Activated T-cell treated with anti-CD3 and anti-CD28 coated beads, Interleukin-2, amount 50 U/mL, for 4 hours (primary cell): ENCODE measurements around the gene SRSF11. TPM values are rescaled to one million over a fixed set of nuclear protein-coding genes. Genes with fewer than 3 reads are reported as not detected.

Experiments
- ATAC-seq, 2 donors: fragments of 200-7000 bp; cut with Tn5 transposase; one replicate each; pipeline ENCODE4 v1.10.0; 2021
- DNase-seq: peaks from one replicate; pipeline ENCODE4 v3.0.0-alpha.2; 2020
- H3K27me3 Mint-ChIP-seq: one replicate; pipeline ENCODE4 v1.8.0; 2021; ENCODE audit warnings: low read depth, mixed read lengths
- H3K36me3 Mint-ChIP-seq: one replicate; pipeline ENCODE4 v1.8.0; 2022; ENCODE audit warnings: mixed read lengths; ENCODE audit not compliant: insufficient read depth
- H3K4me1 Mint-ChIP-seq: one replicate; pipeline ENCODE4 v1.8.0; 2021; ENCODE audit warnings: low read depth, mixed read lengths
- H3K4me3 Mint-ChIP-seq: one replicate; pipeline ENCODE4 v1.8.0; 2021; ENCODE audit warnings: mild to moderate bottlenecking, moderate library complexity, mixed read lengths
- H3K9me3 Mint-ChIP-seq: one replicate; pipeline ENCODE4 v1.8.0; 2021; ENCODE audit warnings: mixed read lengths
- total RNA-seq, 3 donors: library from RNA; stranded (reverse); gene quantifications; one replicate each; pipeline ENCODE4 v1.2.1, GENCODE V29; 2021

Gene SRSF11
- total RNA-seq, 3 donors from 2014 or later = 147 to 157 (median 156) TPM

DNA sequence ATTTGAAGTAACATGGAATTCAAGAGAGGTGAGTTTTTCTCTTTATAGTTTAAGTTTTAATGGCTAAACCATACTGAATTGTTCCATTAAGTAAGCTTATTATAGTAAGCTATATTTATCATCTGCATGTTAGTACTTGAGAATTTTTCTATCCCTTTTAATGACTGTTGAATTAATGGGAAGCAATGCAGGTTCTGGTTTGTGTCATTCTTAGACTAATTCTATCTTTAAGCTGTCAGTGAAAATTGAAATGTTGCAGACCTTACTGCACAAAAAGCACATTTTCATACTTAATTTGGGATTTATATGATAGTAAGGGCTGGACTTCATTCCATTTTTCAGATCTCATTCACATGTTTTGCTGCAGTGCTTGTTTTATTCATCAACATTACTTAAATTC, 25.9 kb downstream of the SRSF11 start:
- Mint-ChIP-seq H3K4me1 (peaks cover 6% of the 10 kb centered on the region), H3K36me3 (peaks cover 60% of the 10 kb centered on the region), H3K27me3 (no peaks in the 10 kb centered on the region), H3K4me3 (no peak overlapping the region), H3K9me3 (no peaks in the 10 kb centered on the region)
- DNase-seq (no peak), ATAC-seq (no peak)

DNA sequence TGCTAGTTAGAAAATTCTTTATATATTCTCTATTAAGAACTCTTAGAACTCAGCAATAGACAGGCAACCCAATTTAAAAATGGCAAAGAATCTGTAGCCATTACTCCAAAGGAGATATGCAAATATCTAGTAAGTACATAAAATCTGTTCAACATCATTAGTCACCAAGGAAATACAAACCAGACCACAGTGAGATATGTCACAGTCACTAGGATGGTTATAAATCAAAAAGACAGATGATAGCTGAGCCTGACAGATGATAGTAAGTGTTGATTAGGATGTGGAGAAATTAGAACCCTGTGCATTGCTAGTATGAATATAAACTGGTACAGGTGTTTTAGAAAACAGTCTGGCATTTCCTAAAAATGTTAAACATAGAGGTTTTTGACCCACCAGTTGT, 26.6 kb downstream of the SRSF11 start:
- H3K9me3 Mint-ChIP-seq = no peaks in the 10 kb centered on the region
- ATAC-seq (peak; percentile 78 to 80), DNase-seq (no peak)
- H3K4me1 Mint-ChIP-seq = peaks cover 6% of the 10 kb centered on the region
- H3K27me3 Mint-ChIP-seq = no peaks in the 10 kb centered on the region
- H3K4me3 Mint-ChIP-seq = no peak overlapping the region
- peaks cover 62% of the 10 kb centered on the region for H3K36me3 Mint-ChIP-seq

DNA sequence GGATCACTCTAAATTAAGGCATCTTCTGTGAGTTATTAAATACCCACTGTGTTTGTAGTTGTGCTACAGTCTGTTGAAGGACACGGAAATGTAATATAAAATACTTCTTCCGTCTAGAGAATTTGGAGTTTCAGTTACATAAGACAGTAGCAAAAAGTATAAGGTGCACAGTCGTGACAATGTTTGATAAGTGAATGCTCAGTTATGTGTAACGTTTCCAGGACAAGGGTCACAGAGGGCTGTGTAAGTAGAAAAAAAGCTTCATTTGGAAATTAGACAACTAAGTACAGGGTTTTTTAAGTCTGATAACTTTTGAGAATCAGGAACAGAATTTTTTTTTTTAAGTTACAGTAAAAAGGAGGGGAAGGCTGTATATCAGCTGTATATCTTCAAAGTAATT, 27.5 kb downstream of the SRSF11 start:
- Mint-ChIP-seq H3K4me3 (no peak overlapping the region), H3K36me3 (peaks cover 57% of the 10 kb centered on the region), H3K9me3 (no peaks in the 10 kb centered on the region), H3K4me1 (peaks cover 6% of the 10 kb centered on the region), H3K27me3 (no peaks in the 10 kb centered on the region)
- DNase-seq = no peak
- ATAC-seq = no peak

DNA sequence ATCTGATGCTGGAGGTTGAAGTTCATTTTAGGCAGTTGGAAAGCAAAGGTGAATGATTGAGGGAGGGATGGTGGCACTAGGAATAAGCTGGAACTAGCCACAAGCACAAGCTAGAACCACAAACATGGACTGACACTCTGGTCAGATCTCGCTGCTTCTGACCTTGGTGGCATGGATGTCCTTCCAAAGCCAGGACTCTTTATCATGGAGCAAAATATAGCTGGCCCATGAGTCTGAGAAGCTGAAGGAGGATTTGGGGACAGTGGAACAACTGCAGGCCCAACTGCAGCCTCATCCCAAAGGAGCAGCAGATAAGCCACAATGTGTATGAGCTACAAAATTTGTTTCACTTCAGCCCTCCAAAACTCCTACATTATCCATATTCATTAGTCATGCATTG, 35.5 kb downstream of the SRSF11 start:
- peaks cover 5% of the 10 kb centered on the region for H3K36me3 Mint-ChIP-seq
- no peaks in the 10 kb centered on the region for H3K4me1 Mint-ChIP-seq
- H3K4me3 Mint-ChIP-seq = no peak overlapping the region
- no peak for ATAC-seq
- no peaks in the 10 kb centered on the region for H3K27me3 Mint-ChIP-seq
- no peak for DNase-seq
- no peaks in the 10 kb centered on the region for H3K9me3 Mint-ChIP-seq

DNA sequence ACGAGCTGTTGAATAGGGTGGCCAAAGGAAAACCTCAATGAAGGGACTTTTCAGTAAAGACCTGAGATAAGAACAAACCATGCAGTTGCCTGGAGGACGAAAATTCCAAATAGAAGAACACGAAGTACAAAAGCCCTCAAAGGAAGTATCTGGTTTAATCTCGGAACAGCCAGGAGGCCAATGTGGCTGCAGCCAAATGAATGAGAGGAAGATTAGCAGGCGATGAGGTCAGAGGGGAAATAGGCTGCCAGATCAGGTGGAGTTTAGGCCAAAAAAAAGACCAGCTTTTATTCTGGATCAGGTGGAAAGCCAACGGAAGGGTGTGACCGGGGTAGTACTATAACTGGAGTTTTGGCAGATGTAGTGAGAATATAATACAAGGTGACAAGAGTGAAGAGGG, 43.7 kb downstream of the SRSF11 start:
- peaks cover 30% of the 10 kb centered on the region for H3K36me3 Mint-ChIP-seq
- no peak overlapping the region for H3K4me3 Mint-ChIP-seq
- DNase-seq (no peak), ATAC-seq (no peak)
- H3K9me3 Mint-ChIP-seq = peaks cover 4% of the 10 kb centered on the region
- H3K27me3 Mint-ChIP-seq = no peaks in the 10 kb centered on the region
- no peaks in the 10 kb centered on the region for H3K4me1 Mint-ChIP-seq

DNA sequence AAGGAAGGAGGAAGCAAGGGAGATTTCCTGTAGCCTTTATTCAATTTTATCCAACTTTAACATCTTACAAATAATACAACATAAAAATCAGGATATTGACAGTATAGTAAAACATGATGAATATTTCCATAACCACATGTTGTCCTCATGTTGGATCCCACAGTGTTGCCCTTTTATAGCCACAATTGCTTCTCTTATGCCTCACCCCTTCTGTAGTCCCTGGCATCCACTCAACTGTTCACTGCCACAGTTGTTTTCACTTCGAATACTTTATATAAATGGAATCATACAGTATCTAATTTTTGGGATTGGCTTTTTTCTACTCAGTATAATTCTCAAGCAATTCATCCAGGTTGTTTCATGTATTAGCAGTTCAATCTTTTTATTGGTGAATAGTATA, 44.8 kb downstream of the SRSF11 start:
- Mint-ChIP-seq H3K4me3 (no peak overlapping the region), H3K36me3 (peaks cover 30% of the 10 kb centered on the region), H3K27me3 (no peaks in the 10 kb centered on the region), H3K4me1 (no peaks in the 10 kb centered on the region), H3K9me3 (peaks cover 4% of the 10 kb centered on the region)
- no peak for DNase-seq
- ATAC-seq = no peak

DNA sequence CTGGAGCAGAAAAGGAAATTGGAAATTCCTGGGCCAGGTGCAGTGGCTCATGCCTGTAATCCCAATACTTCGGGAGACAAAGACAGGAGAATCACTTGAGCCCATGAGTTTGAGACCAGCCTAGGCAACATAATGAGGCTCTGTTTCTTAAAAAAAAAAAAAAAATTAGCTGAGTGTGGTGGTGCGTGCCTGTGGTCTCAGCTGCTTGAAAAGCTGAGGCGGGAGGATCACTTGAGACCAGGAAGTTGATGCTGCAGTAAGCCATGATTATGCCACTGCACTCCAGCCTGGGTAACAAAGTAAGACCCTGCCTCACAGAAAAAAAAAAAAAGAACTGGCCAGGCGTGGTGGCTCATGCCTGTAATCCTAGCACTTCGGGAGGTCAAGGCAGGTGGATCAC, 56.7 kb downstream of the SRSF11 start:
- no peak for ATAC-seq
- no peak for DNase-seq
- no peaks in the 10 kb centered on the region for H3K9me3 Mint-ChIP-seq
- peaks cover 25% of the 10 kb centered on the region for H3K36me3 Mint-ChIP-seq
- H3K4me1 Mint-ChIP-seq = no peaks in the 10 kb centered on the region
- no peaks in the 10 kb centered on the region for H3K27me3 Mint-ChIP-seq
- no peak overlapping the region for H3K4me3 Mint-ChIP-seq

- ATAC-seq (no peak), DNase-seq (no peak)
- peaks cover 23% of the 10 kb centered on the region for H3K36me3 Mint-ChIP-seq
- no peaks in the 10 kb centered on the region for H3K27me3 Mint-ChIP-seq
- H3K4me3 Mint-ChIP-seq = no peak overlapping the region
- no peaks in the 10 kb centered on the region for H3K4me1 Mint-ChIP-seq
- no peaks in the 10 kb centered on the region for H3K9me3 Mint-ChIP-seq
These were observed 57.5 kb downstream of the SRSF11 start for GRCh38 chr1:70278710-70279109.

DNA sequence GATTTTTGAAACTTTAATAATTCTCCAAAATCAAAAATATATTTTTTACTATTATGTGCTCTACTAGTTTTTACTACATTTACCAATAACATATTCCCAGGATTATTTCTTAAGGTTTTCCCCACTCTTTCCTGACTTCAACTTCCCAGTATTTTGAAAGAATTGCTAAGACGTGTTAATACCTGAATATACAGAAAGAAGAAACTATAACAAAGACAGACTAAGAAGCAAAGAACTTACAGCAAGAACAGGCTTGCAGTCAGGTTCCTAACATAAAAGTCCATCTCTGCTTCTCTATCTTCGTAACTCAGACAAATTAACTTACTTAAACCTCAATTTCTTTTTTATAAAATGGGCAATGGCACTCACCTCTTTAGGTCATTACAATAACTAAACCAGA, 63.2 kb downstream of the SRSF11 start:
- H3K36me3 Mint-ChIP-seq = peaks cover 26% of the 10 kb centered on the region
- DNase-seq (no peak), ATAC-seq (no peak)
- H3K4me3 Mint-ChIP-seq = no peak overlapping the region
- no peaks in the 10 kb centered on the region for H3K4me1 Mint-ChIP-seq
- no peaks in the 10 kb centered on the region for H3K27me3 Mint-ChIP-seq
- no peaks in the 10 kb centered on the region for H3K9me3 Mint-ChIP-seq

- ATAC-seq (no peak), DNase-seq (no peak)
- Mint-ChIP-seq H3K36me3 (peaks cover 22% of the 10 kb centered on the region), H3K4me1 (no peaks in the 10 kb centered on the region), H3K27me3 (no peaks in the 10 kb centered on the region), H3K4me3 (no peak overlapping the region), H3K9me3 (no peaks in the 10 kb centered on the region)
These were observed 65.3 kb downstream of the SRSF11 start for GRCh38 chr1:70286453-70286852.

- ATAC-seq (no peak), DNase-seq (no peak)
- H3K27me3 Mint-ChIP-seq = no peaks in the 10 kb centered on the region
- no peaks in the 10 kb centered on the region for H3K4me1 Mint-ChIP-seq
- H3K4me3 Mint-ChIP-seq = no peak overlapping the region
- no peaks in the 10 kb centered on the region for H3K9me3 Mint-ChIP-seq
- peaks cover 26% of the 10 kb centered on the region for H3K36me3 Mint-ChIP-seq
These were observed 67.0 kb downstream of the SRSF11 start for GRCh38 chr1:70288166-70288565.

GRCh38 chr1:70290218-70290617, 69.0 kb downstream of the SRSF11 start:
- no peak for DNase-seq
- ATAC-seq = no peak
- no peaks in the 10 kb centered on the region for H3K4me1 Mint-ChIP-seq
- no peaks in the 10 kb centered on the region for H3K9me3 Mint-ChIP-seq
- H3K36me3 Mint-ChIP-seq = peaks cover 38% of the 10 kb centered on the region
- no peaks in the 10 kb centered on the region for H3K27me3 Mint-ChIP-seq
- H3K4me3 Mint-ChIP-seq = no peak overlapping the region

DNA sequence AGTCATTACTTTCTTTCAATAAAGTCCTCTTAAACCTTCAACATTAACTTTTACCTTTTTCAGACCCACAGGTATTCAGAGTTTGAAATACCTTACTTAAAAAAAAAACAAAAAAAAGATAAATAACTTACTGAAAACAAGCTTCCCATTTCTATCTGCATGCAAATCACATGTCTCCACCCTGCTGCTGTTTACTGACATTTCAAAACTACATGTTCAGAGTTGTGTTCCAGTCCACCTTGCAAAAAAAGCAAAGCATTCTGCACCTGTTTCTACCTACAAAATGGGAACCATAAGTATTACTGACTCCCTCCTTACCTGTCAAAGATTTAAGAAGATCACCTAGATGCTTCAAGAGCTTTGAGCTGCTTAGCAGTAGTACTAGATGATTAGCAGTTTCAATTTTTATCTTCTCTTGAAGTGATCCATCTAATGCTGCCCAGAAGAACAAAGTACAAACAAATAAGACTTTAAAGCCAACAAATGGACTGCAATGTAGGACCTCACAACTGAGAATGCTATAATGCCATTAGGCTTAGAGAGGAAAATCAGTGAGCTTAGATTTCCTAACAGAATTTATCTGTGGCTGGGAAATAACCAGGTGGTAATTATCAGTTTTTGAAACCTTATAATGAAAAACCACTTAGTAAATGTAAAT, 72.1 kb downstream of the SRSF11 start:
- H3K4me3 Mint-ChIP-seq = no peak overlapping the region
- no peaks in the 10 kb centered on the region for H3K9me3 Mint-ChIP-seq
- H3K4me1 Mint-ChIP-seq = no peaks in the 10 kb centered on the region
- peaks cover 35% of the 10 kb centered on the region for H3K36me3 Mint-ChIP-seq
- no peaks in the 10 kb centered on the region for H3K27me3 Mint-ChIP-seq
- ATAC-seq (no peak), DNase-seq (no peak)

GRCh38 chr1:70295749-70296148, 74.6 kb downstream of the SRSF11 start:
- peaks cover 7% of the 10 kb centered on the region for H3K4me1 Mint-ChIP-seq

DNA sequence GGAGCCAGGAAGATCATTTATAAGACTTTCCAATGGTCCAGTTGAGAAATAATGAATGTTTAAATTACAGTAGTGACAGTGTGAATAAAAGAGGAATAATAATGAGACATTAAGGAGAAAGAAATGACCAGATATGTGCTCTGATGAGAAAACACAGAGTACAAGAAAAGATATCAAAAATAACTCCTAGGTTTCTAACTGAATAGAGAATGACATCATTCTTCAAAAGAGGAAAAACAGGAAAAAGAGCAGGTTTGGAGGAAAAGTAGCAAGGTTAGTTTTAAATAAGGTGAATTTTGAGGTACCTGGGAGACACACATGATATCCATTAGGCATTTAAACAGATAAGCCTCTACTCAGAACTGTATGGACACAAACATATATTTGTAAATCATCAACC, 78.3 kb downstream of the SRSF11 start:
- no peak for ATAC-seq
- Mint-ChIP-seq H3K36me3 (peaks cover 29% of the 10 kb centered on the region), H3K4me3 (no peak overlapping the region), H3K9me3 (no peaks in the 10 kb centered on the region), H3K27me3 (no peaks in the 10 kb centered on the region), H3K4me1 (peaks cover 7% of the 10 kb centered on the region)
- DNase-seq = no peak

More at GRCh38 chr1:70295749-70296148, 74.6 kb downstream of the SRSF11 start:
- no peak overlapping the region for H3K4me3 Mint-ChIP-seq
- ATAC-seq = no peak
- DNase-seq = no peak
- peaks cover 38% of the 10 kb centered on the region for H3K36me3 Mint-ChIP-seq
- no peaks in the 10 kb centered on the region for H3K9me3 Mint-ChIP-seq
- no peaks in the 10 kb centered on the region for H3K27me3 Mint-ChIP-seq
